Middle frontal gyrus (tissue), 1 donor: ENCODE results near the gene COMMD7.
"Not testable (repeated sequence)": the region's sequence is repeated elsewhere in the genome, so short reads cannot be mapped to it uniquely, and the experiment has no call there.

ENCODE experiments used
- DNase-seq: peaks from one replicate; pipeline ENCODE4 v3.0.0-alpha.2; 2015; ENCODE audit warnings: low spot score; ENCODE audit errors: extremely low spot score

The COMMD7 gene

GRCh38 chr20:32765230-32765875 is 22.1 kb upstream of the COMMD7 start:
- DNase-seq: not testable (repeated sequence)

- DNase-seq: no peak
Measured at GRCh38 chr20:32764005-32764960, 21.0 kb upstream of the COMMD7 start.

DNA sequence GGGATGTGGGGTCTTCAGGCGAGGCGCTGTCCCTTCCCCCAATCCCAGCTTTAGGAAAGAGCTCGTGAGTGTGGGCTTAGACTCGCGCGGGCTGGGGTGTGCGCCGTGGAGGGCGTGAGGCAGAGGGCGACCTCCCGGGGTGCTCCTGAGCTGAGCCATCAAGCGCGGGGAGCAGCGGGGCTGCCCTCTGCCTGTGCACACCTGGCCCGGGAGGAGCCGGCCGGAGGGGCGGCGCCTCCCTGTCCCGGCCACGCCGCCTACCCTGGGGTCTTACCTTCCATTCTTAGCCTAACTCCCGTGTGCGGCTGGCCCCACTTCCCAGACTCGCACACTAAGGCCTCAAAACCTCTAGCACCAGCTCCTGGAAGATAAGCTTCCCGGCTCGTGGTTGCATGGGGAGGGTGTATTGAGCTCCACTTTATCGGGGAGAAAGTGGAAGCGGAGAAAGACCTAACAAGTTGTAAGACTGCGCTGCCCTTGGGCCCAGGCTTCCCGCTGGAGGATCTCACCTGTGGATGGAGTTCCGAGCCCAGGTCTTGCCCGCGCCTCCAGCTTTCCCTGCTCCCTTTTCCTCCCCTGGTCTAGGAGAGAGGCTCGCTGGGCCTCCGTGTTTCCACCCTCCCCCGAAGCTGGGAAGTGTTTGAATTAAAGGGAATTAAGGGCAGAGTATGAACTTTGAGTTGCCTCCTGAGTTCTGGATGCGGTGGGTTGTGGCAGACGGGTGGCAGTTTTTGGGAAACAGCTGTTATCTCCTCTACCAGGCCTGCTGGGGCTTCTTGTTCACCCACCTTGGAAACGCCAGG is 20.1 kb upstream of the COMMD7 start:
- DNase-seq: no peak

DNA sequence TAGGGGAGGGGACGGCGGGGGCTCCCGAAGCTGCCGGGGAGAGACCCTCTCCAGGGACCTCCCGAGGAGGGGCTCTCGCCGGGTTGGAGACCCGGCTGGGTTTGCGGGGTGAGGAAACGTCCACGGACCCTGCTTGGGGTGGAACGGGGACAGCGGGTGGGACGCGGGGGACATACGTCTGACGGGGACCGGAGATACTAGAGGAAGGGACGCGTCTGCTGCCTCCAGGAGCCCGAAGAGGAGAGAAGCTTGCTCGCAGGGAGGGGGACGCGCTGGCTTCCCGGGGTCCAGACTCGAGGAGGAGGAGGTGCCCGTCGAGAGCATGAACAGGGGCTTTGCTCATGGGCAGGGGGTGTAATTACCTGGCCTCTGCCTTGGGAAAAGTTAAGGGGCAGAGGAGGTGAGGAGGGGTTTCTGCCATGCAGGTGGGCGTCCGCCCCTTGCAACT is 19.5 kb upstream of the COMMD7 start:
- no peak for DNase-seq

DNA sequence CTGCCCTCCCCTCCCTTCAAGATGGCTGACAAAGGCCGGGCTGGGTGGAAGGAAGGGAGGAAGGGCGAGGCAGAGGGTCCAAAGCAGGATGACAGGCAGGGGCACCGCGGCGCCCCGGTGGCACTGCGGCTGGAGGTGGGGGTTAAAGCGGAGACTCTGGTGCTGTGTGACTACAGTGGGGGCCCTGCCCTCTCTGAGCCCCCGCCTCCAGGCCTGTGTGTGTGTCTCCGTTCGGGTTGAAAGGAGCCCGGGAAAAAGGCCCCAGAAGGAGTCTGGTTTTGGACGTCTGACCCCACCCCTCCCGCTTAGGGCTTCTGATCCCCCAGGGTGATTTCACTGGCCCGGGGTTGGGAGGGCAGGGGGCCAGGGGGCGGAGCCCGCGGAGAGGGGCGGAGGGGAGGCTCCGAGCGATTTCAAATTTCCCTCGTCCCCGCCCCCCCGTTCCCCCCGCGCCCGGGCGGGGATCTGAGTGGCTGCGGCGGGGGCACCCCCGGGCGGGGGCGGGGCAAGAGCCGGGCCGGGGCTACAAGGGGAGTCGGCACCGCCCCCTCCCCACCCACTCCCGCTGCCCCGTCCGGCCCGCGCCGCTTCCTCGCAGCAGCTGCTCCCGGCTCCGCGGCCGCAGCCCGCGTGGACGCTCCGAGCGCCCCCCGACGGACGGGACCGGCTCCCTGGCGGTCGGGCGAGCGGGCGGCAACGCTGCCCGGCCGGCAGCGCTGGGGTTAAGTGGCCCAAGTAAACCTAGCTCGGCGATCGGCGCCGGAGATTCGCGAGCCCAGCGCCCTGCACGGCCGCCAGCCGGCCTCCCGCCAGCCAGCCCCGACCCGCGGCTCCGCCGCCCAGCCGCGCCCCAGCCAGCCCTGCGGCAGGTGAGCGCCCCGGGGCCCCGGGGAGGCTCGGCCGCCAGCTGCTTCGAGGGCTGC is 18.8 kb upstream of the COMMD7 start, which contains the start of gene DNMT3B:
Gene DNMT3B, plus strand, starts transcription at position 555 of the 923 bp plus-strand sequence. CDS start 17,939 bp downstream, outside the sequence.
- peak; percentile 52 for DNase-seq

DNA sequence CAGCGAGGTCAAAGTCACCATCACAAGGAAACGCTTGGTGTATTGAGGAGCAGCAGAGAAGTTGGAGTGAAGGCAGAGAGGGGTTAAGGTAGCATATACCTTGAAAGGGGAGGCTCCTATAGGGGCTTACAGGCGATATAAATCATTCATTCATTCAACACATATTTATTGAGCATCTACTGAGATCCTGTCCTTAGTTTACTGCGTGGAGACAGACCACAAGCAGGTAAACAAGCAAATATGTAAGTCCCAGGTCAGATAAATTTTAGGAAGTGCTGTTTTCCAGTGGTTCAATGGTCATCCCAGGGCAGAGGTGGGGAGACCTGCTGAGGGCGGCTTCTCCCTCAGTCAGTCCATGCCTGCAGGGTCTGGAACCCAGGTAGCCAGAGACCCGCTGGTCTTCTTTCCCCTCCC is 18.2 kb upstream of the COMMD7 start:
- no peak for DNase-seq

DNA sequence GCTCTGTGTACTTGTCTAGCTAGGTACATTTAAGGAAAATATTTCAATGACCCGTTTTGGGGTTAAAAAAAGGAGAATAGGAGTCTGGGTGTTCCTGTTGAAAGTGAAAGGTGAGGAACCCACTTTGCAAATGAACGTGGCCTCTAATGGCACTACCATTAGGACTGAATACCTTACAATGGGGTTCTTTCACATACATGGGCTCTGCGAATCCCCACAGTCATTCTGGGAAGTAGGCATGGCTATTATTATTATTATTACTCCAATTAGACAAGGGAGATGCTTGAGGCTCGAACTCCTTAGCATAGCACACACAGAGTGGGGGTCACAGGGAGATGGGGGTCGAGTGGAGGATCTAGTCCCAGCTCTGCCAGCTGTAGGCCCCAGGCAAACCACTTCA is 12.9 kb upstream of the COMMD7 start:
- DNase-seq: no peak

DNA sequence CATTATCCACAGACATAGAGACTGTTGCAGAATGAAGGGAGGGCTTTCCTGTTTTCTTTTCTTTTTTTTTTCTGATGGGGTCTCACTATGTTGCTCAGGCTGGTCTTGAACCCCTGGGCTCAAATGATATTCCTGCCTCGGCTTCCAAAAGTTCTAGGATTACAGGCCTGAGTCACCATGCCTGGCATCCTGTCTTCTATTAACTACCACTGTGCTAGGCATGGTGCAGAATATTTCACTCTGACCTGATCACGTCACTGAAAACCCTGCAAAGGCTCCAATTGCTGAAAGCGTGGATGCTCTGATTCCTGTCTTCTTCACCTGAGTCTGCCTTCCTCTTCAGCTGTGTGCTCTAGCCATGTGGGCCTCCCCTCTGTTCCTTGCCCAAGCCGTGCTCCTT is 10.5 kb upstream of the COMMD7 start:
- no peak for DNase-seq

DNA sequence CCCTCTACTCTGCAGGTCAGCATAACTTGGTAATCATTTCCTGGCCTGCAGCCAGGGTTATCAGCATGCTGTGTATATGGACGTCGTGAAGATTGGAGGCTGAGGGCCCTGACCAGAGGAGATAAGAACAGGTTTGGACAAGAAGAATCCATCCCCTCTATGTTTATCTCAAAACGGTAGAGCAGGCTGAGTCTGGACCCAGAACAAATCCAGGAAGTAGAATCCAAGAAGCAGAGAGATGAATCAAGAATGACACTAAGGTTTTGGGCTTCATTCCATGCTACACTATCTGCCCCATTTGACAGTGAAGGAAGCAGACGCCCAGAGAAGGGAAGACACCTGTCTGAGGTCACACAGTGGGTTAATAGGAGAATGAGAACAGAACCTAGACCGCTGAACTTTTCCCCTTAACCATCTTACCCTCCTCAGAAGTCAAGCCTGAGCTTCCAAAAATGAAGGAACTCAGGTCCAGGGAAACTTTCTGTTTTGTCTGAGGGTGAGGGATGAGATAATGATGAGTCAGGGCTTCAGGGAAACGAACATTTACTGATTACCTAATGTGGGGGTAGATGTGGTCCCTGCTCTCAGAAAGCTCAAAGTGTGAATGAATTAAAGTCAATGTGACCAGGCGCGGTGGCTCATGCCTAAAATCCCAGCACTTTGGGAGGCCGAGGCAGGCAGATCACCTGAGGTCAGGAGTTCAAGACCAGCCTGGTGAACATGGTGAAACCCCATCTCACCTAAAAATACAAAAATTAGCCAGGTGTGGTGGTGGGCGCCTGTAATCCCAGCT is 9.4 kb upstream of the COMMD7 start:
- no peak for DNase-seq

GRCh38 chr20:32751702-32752457 is 8.6 kb upstream of the COMMD7 start:
- no peak for DNase-seq

DNA sequence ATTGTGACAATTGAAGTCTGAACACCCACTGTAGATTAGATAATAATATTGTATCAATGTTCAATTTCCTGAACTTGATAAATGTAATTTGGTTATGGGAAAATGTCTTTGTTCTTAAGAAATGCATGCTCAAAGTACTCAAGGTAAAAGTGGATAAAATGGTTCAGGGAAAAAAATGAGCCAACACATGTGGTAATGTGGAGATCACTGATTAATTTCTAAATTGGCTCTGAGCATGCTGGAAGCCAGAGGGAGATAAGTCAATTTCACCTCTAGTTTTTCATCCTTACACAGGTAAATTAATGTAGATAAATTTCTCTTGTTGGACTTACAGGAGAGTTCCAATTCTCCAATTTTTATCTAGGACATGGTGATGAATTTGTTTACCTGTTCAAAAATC is 8.0 kb upstream of the COMMD7 start:
- DNase-seq: no peak

DNA sequence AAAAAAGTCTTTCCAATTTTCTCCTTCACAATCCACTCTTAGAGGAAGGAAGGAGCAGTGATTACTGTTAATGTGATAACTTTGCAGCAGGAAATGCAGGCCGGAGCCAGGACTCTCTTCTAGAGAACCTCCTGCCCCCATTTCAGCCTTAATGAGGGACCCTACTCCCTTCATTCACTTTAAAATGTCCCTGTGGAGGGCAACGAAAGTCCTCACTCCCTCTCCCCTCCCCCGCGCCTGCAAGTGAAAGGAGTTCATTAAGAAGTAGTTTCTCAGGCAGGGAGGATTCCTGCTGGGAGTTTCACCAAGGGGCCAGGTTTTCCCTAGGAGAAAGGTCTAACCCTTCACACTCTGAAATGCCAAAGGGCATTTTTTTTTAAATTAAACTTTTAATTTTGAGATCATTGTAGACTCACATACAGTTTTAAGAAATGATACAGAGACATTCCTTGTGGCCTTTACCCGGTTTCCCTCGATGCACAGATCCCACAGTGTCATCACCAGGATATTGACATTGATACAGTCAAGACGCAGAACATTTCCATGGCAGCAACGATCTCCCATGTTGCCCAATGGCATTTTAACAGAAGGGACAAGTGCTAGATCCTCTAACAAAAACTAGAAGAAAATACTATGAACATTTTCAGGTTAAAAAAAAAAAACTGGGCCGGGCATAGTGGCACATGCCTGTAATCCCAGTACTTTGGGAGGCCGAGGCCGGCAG is 6.8 kb upstream of the COMMD7 start:
- DNase-seq: no peak

DNA sequence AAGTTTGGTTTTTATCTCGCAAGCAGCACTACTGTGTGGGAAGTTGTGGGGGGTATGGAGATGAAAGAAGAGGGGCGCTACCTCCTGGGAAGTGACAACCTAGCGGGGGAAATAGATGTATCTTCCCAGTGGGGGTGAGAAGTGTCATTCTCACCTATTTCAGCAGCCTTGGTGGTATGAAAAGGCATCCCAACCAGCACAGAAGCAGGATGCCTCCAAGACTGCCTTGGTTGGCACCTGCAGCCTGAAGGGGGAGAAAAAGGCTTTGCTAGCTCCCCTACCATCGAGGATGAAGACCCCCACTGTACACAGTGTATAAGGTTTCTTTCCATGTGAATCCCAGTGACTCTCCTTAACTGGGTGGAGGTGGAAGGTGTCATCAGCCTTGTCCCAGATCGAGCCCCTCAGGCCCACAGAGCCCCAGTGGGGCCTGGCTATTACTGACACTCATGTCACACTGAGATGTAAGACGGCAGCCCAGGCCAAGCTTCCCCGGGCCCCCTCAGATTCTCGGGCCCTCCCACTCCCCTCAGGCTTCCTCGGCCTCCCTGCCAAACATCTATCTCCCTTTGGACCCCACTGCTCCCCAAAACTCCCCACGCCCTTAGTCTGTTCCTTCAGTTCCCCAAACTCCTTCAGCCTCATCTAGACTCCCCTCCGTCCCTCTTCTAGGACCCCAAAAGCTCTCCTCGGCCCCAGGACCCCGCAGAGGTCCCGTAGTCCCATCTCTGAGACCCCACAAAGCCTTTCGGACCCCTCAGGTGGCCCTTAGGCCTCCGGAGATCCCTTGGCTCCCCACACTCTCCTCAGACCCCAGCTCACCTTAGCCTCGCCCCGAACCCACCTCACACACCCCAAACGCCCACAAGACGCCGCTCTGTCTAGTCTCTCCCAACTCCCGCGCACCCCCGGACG is 688 bp downstream of the COMMD7 start:
- DNase-seq: no peak

- no peak for DNase-seq
Measured at GRCh38 chr20:32741151-32741550, 2.1 kb downstream of the COMMD7 start.

DNA sequence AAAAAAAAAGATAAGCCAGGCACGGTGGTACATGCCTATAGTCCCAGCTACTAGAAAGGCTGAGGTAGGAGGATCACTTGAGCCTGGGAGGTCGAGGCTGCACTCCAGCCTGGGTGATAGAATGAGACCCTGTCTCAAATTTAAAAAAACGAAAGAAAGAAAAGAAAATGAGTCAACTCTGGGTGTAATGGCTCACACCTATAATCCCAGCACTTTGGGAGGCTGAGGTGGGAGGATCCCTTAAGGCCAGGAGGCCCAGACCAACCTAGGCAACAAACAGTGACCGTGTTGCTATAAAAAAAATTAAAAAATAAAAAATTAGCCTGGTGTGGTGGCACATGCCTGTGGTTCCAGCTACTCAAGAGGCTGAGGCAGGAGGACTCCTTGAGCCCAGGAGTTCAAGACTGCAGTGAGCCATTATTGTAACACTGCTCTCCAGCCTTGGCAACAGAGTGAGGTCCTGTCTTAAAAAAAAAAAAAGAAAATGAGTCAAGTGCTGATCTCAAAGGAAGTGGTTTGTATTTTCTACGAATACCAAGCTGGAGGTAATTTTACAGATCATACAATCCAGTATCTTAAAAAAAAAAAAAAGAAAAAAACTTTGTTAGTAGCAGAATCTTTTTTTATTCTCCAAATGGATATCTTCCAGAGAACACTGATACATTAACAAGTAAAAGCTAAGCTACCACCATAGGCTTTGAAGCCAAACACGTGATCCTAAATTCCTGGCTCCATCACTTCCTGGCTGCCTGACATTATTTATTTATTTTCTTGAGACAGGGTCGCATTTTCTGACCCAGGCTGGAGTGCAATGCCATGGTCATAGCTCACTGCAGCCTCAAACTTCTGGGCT is 5.7 kb downstream of the COMMD7 start:
- DNase-seq: no peak

DNA sequence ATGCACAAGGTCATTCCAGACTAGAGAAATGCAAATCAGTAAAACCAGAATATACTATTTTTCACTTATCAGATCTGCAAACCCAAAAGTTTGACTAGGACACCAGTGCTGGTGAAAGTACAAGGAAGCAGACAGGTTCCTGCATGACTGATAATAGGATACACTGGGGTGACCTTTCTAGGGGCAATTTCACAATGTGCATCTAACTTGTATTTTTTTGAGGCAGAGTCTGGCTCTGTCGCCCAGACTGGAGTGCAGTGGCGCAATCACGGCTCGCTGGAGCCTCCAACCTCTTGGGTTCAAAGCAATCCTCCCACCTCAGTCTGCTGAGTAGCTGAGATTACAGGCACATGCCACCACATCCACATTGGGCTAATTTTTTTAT is 11.4 kb downstream of the COMMD7 start:
- DNase-seq: no peak
